Natural killer cell (primary cell): ENCODE data around the gene TRMT2B. TPM values are rescaled to one million over a fixed set of nuclear protein-coding genes. Genes with fewer than 3 reads are reported as not detected.
"Not testable (repeated sequence)": the region's sequence is repeated elsewhere in the genome, so short reads cannot be mapped to it uniquely, and the experiment has no call there.

Experiments used
- ATAC-seq, 3 donors: fragments of 150-1000 bp in 2 of 3; fragments of 200-7000 bp in 1 of 3; cut with Tn5 transposase; 1 replicate in 1 of 3; 2 replicates in 2 of 3; pipeline ENCODE4 v1.10.0; 2021; ENCODE audit warnings: mild to moderate bottlenecking in 2 of 3, moderate library complexity in 2 of 3
- DNase-seq, 2 donors: peaks; one replicate each; pipeline versions ENCODE4 v3.0.0 to v3.0.0-alpha.2; 2013 to 2021; ENCODE audit warnings: mixed read lengths in 1 of 2
- H3K27ac ChIP-seq: one replicate; pipeline ENCODE4 v1.5.1; 2013; ENCODE audit warnings: mild to moderate bottlenecking, low read length
- H3K27me3 ChIP-seq: one replicate; pipeline ENCODE4 v1.6.1; 2013; ENCODE audit warnings: low read length; ENCODE audit not compliant: control insufficient read depth, insufficient read depth
- H3K36me3 ChIP-seq: one replicate; pipeline ENCODE4 v1.6.1; 2013; ENCODE audit warnings: low read length; ENCODE audit not compliant: control insufficient read depth, insufficient read depth
- H3K4me1 ChIP-seq: one replicate; pipeline ENCODE4 v1.6.1; 2013; ENCODE audit warnings: low read length; ENCODE audit not compliant: control insufficient read depth, insufficient read depth
- H3K4me3 ChIP-seq: one replicate; pipeline ENCODE4 v1.5.1; 2013; ENCODE audit warnings: low read length
- H3K9me3 ChIP-seq: one replicate; pipeline ENCODE4 v1.6.1; 2013; ENCODE audit warnings: low read length; ENCODE audit not compliant: control insufficient read depth, insufficient read depth
- H3K27ac Mint-ChIP-seq, 2 donors: one replicate each; pipeline ENCODE4 v1.8.0; 2022; ENCODE audit warnings: mild to moderate bottlenecking in 2 of 2, mixed read lengths in 2 of 2, moderate library complexity in 1 of 2
- H3K27me3 Mint-ChIP-seq, 2 donors: one replicate each; pipeline ENCODE4 v1.8.0; 2022; ENCODE audit warnings: low read depth in 2 of 2, mixed read lengths in 2 of 2
- H3K36me3 Mint-ChIP-seq: one replicate; pipeline ENCODE4 v1.8.0; 2022; ENCODE audit warnings: mixed read lengths
- H3K4me1 Mint-ChIP-seq, 2 donors: one replicate each; pipeline ENCODE4 v1.8.0; 2022; ENCODE audit warnings: mixed read lengths in 2 of 2
- H3K4me3 Mint-ChIP-seq: one replicate; pipeline ENCODE4 v1.8.0; 2022; ENCODE audit warnings: mild to moderate bottlenecking, moderate library complexity, mixed read lengths
- H3K9me3 Mint-ChIP-seq, 2 donors: one replicate each; pipeline ENCODE4 v1.8.0; 2022; ENCODE audit warnings: mixed read lengths in 2 of 2
- CTCF ChIP-seq: fragments of 200-600 bp; IDR thresholded peaks from one replicate; pipeline ENCODE4 v1.8.0; 2022; ENCODE audit warnings: antibody characterized with exemption
- WGBS: methylation state at CpG from one replicate; pipeline ENCODE4 v1.1.7; 2013; ENCODE audit warnings: missing lambda C conversion rate; ENCODE audit not compliant: insufficient coverage; 5-methylcytosine and 5-hydroxymethylcytosine counted together
- intact Hi-C: fragments of 100-400 bp; cut with micrococcal nuclease; formaldehyde crosslinking; loops from one replicate; pipeline ENCODE4 v1.14.2; 2022
- total RNA-seq, 4 donors: library from RNA; stranded (reverse); fragments of 120-200 nt in 1 of 4; gene quantifications; one replicate each; pipeline versions ENCODE4 v1.2.3 to v1.2.4, GENCODE V29; 2013 to 2022

The TRMT2B gene
- total RNA-seq, 3 donors from 2014 or later (not counting 1 experiment from before 2014, with no cell fraction given): 31.2 to 37.1 (median 36.7) TPM

GRCh38 chrX:101057093-101057714, 5.3 kb upstream of the TRMT2B start:
- no peak overlapping the region for H3K27ac Mint-ChIP-seq
- H3K4me1 ChIP-seq: no peaks in the 10 kb centered on the region
- H3K36me3 ChIP-seq: no peaks in the 10 kb centered on the region
- H3K27me3 ChIP-seq: no peaks in the 10 kb centered on the region
- no peak overlapping the region for H3K27ac ChIP-seq
- intact Hi-C loops: no loop called here
- no peaks in the 10 kb centered on the region for H3K9me3 ChIP-seq
- 80% methylated on average over 1 of the region's 3 CpGs for WGBS
- DNase-seq: no peak
- H3K9me3 Mint-ChIP-seq: no peaks in the 10 kb centered on the region
- peaks cover 0 to under 1% of the 10 kb centered on the region in 2 donors for H3K4me1 Mint-ChIP-seq
- H3K36me3 Mint-ChIP-seq: no peaks in the 10 kb centered on the region
- peaks cover 0 to 2% of the 10 kb centered on the region in 2 donors for H3K27me3 Mint-ChIP-seq
- H3K4me3 Mint-ChIP-seq: no peak overlapping the region
- H3K4me3 ChIP-seq: no peak overlapping the region
- no peak for ATAC-seq
- TF ChIP-seq CTCF: no peak

- H3K9me3 Mint-ChIP-seq, ATAC-seq, H3K27ac ChIP-seq, H3K4me3 ChIP-seq, H3K4me1 ChIP-seq, H3K36me3 ChIP-seq, H3K27ac Mint-ChIP-seq, intact Hi-C loops, H3K9me3 ChIP-seq, DNase-seq, H3K4me1 Mint-ChIP-seq, H3K27me3 ChIP-seq, H3K27me3 Mint-ChIP-seq, H3K36me3 Mint-ChIP-seq, H3K4me3 Mint-ChIP-seq: not testable (repeated sequence)
- WGBS: 96% methylated on average over 4 of the region's 4 CpGs
Observed at GRCh38 chrX:101056551-101056950, 4.6 kb upstream of the TRMT2B start.

DNA sequence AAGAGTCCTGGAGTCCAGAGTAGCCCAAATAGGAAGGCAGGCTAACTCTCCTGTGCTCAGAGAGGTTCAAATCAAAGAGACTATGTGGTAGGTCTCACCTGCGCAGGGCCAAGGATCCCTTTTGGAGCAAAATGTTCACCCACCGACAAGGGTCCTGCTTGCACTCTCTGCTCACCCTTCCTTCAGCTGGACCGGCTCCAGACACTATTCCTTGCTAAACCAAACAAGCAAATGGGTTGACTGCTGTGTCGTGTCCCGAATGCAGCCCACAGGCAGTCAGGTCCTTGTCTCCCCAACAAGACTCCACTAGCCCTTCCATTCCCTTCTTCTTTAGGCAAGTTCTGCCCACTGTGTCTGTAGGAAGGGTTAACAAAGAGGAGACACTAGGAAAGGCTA, 760 bp downstream of the TRMT2B start:
- Mint-ChIP-seq H3K27ac (peak overlapping the region; percentile 92 to 98), H3K4me1 (peaks cover 5 to 23% of the 10 kb centered on the region in 2 donors), H3K27me3 (no peaks in the 10 kb centered on the region), H3K36me3 (no peaks in the 10 kb centered on the region), H3K4me3 (peak overlapping the region; percentile 90), H3K9me3 (no peaks in the 10 kb centered on the region)
- TF ChIP-seq CTCF: no peak
- ATAC-seq (peak in 1 of 3 donors; percentile 3), DNase-seq (no peak)
- H3K36me3 ChIP-seq: no peaks in the 10 kb centered on the region
- peak overlapping the region; percentile 97 for H3K27ac ChIP-seq
- intact Hi-C loops: no loop called here
- no peaks in the 10 kb centered on the region for H3K9me3 ChIP-seq
- H3K27me3 ChIP-seq: no peaks in the 10 kb centered on the region
- peak overlapping the region; percentile 87 for H3K4me3 ChIP-seq
- 29% methylated on average over 4 of the region's 5 CpGs for WGBS
- H3K4me1 ChIP-seq: peaks cover 11% of the 10 kb centered on the region

DNA sequence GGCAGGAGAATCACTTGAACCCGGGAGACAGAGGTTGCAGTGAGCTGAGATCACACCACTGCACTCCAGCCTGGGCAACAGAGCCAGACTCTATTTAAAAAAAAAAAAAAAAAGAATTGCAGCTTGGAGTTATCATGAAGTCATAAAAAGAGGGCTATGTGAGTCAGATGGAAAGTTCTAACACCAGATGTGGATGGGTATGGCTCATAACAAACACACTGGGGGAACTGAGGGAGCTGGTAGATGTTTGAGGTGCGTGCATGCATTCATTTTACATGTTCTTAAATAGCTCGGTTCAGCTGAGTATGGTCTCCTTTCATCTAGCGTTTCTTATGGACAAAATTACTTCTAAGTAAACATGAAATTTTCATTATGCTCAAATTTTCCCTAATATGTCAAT, 11.7 kb downstream of the TRMT2B start:
- Mint-ChIP-seq H3K27me3 (no peaks in the 10 kb centered on the region), H3K9me3 (no peaks in the 10 kb centered on the region), H3K4me3 (no peak overlapping the region), H3K27ac (no peak overlapping the region), H3K4me1 (peaks cover 0 to 5% of the 10 kb centered on the region in 2 donors), H3K36me3 (no peaks in the 10 kb centered on the region)
- DNase-seq (no peak), ATAC-seq (no peak)
- H3K27ac ChIP-seq: no peak overlapping the region
- no peak overlapping the region for H3K4me3 ChIP-seq
- WGBS: 89% methylated on average over 3 of the region's 4 CpGs
- intact Hi-C loops: no loop called here
- H3K4me1 ChIP-seq: no peaks in the 10 kb centered on the region
- H3K36me3 ChIP-seq: peaks cover 11% of the 10 kb centered on the region
- no peak for TF ChIP-seq CTCF
- H3K27me3 ChIP-seq: no peaks in the 10 kb centered on the region
- no peaks in the 10 kb centered on the region for H3K9me3 ChIP-seq
